K562 (cell line): ENCODE data around the gene DDAH2. TPM values are rescaled to one million over a fixed set of nuclear protein-coding genes. Genes with fewer than 3 reads are reported as not detected.

Source experiments
- ARID3B ChIP-seq: fragments of 250-450 bp; sonication (Bioruptor Pico); IDR thresholded peaks from 2 replicates; pipeline ENCODE4 v1.4.0; 2020; ENCODE audit warnings: borderline replicate concordance
- CBX8 ChIP-seq: fragments of 200-600 bp; sonication (generic); IDR thresholded peaks from 2 replicates; pipeline ENCODE4 v1.6.1; 2012; ENCODE audit warnings: borderline replicate concordance, mixed run types, low read depth, mild to moderate bottlenecking, moderate library complexity, mixed read lengths, low read length, control low read depth, inconsistent platforms; ENCODE audit not compliant: poor library complexity, severe bottlenecking; ENCODE audit errors: extremely low read depth
- CTCF ChIP-seq, 3 experiments: IDR thresholded peaks in 2 of 3; conservative IDR thresholded peaks in 1 of 3; 2 replicates each; pipeline ENCODE4 v1.5.1; 2011 to 2012; ENCODE audit warnings: low read length in 3 of 3, mild to moderate bottlenecking in 3 of 3, control low read depth in 2 of 3, improper control_type of control experiment in 1 of 3, inconsistent platforms in 1 of 3, low read depth in 1 of 3, mixed read lengths in 1 of 3, moderate library complexity in 1 of 3; ENCODE audit not compliant: insufficient read depth in 2 of 3
- E2F1 ChIP-seq: sonication (generic); formaldehyde crosslinking; IDR thresholded peaks from 2 replicates; pipeline ENCODE4 v1.8.1; 2023; ENCODE audit warnings: mild to moderate bottlenecking, missing genetic modification reagents, moderate library complexity
- FOXK1 ChIP-seq: sonication (generic); formaldehyde crosslinking; IDR thresholded peaks from 2 replicates; pipeline ENCODE4 v1.8.0; 2022; ENCODE audit warnings: missing genetic modification reagents, mild to moderate bottlenecking, borderline replicate concordance
- IFI16 ChIP-seq: fragments of 250-450 bp; sonication (Bioruptor Pico); IDR thresholded peaks from 2 replicates; pipeline ENCODE4 v2.1.2; 2022; ENCODE audit warnings: mild to moderate bottlenecking, inconsistent platforms
- MCM2 ChIP-seq: fragments of 450-650 bp; IDR thresholded peaks from 2 replicates; pipeline ENCODE4 v1.6.1; 2017; ENCODE audit warnings: low read depth, mild to moderate bottlenecking
- MECOM ChIP-seq: fragments of 250-450 bp; sonication (Bioruptor Pico); IDR thresholded peaks from 2 replicates; pipeline ENCODE4 v1.8.0; 2022; ENCODE audit warnings: inconsistent platforms
- MYC ChIP-seq, 2 experiments: fragments of 250-450 bp in 1 of 2; sonication (Bioruptor Pico) in 1 of 2; IDR thresholded peaks; 2 replicates each; pipeline versions ENCODE4 v1.5.1 to v1.6.1; 2012 to 2021; ENCODE audit warnings: low read depth in 2 of 2, borderline replicate concordance in 1 of 2, improper control_type of control experiment in 1 of 2, low read length in 1 of 2, mild to moderate bottlenecking in 1 of 2, moderate library complexity in 1 of 2
- RBFOX2 ChIP-seq: fragments of 200-400 bp; formaldehyde crosslinking; IDR thresholded peaks from 2 replicates; pipeline ENCODE4 v1.6.1; 2017; ENCODE audit warnings: low read depth, mild to moderate bottlenecking, low read length, moderate library complexity
- SAFB2 ChIP-seq: fragments of 200-400 bp; formaldehyde crosslinking; IDR thresholded peaks from 2 replicates; pipeline ENCODE4 v1.6.1; 2018; ENCODE audit warnings: borderline replicate concordance, low read length, low read depth, moderate library complexity; ENCODE audit not compliant: severe bottlenecking
- SFPQ ChIP-seq: fragments of 200-400 bp; formaldehyde crosslinking; IDR thresholded peaks from 2 replicates; pipeline ENCODE4 v1.6.1; 2017; ENCODE audit warnings: mild to moderate bottlenecking, low read depth, low read length, moderate library complexity
- SMARCA4 ChIP-seq: fragments of 450-650 bp; IDR thresholded peaks from 2 replicates; pipeline ENCODE4 v1.6.1; 2016
- SRSF9 ChIP-seq: fragments of 200-400 bp; formaldehyde crosslinking; IDR thresholded peaks from 2 replicates; pipeline ENCODE4 v1.6.1; 2017; ENCODE audit warnings: low read depth, low read length, borderline replicate concordance
- TEAD1 ChIP-seq, 2 experiments: fragments of 450-650 bp in 1 of 2; sonication (generic) in 1 of 2; formaldehyde crosslinking; IDR thresholded peaks; 2 replicates each; pipeline versions ENCODE4 v1.4.0 to v1.8.0; 2020 to 2022; ENCODE audit warnings: mild to moderate bottlenecking in 2 of 2, missing genetic modification reagents in 1 of 2
- TRIM24 ChIP-seq, 2 experiments: fragments of 450-650 bp; IDR thresholded peaks; 2 replicates each; pipeline ENCODE4 v1.6.1; 2016
- ZBTB1 ChIP-seq: sonication (generic); formaldehyde crosslinking; IDR thresholded peaks from 2 replicates; pipeline ENCODE4 v1.8.1; 2023; ENCODE audit warnings: missing genetic modification reagents, low read depth, mild to moderate bottlenecking, borderline replicate concordance
- ZC3H11A ChIP-seq: IDR thresholded peaks from 2 replicates; pipeline ENCODE4 v1.6.1; 2012; ENCODE audit warnings: low read depth, low read length, improper control_type of control experiment
- ZNF146 ChIP-seq: IDR thresholded peaks from one replicate; pipeline ENCODE4 v1.6.1; 2018; ENCODE audit warnings: missing compliant biosample characterization; ENCODE audit not compliant: unreplicated experiment
- polyA plus RNA-seq, 8 experiments: library from polyadenylated mRNA; depleted of rRNA in 4 of 8; stranded (reverse) in 5 of 8; unstranded in 3 of 8; fragments of >200 nt; fragmentation: Nextera tagmentation in 2 of 8; fragmentation: Illumina TruSeq in 1 of 8; extraction: Ambion mirVana in 2 of 8; extraction: Trizol in 1 of 8; gene quantifications; 2 replicates each; pipeline versions ENCODE4 v1.2.1 to v1.2.3, GENCODE V29; 2011 to 2014; ENCODE audit warnings: inconsistent platforms in 1 of 8, missing spikeins in 1 of 8
- total RNA-seq, 7 experiments: library from RNA; depleted of rRNA in 6 of 7; stranded (reverse); fragments of >200 nt in 6 of 7; fragmentation: Illumina TruSeq in 2 of 7; extraction: Trizol in 2 of 7; gene quantifications; 2 replicates each; pipeline versions ENCODE4 v1.2.1 to v1.2.3, GENCODE V29; 2011 to 2021; ENCODE audit warnings: low replicate concordance in 1 of 7

The DDAH2 gene
- total and polyA plus RNA-seq, 9 of the 15 experiments (the other 6 are each of a cell fraction or from before 2014, with no cell fraction given), result 1.8 to 45.4 (median 21.4) TPM

- TF ChIP-seq ARID3B (CRISPR knock-in tag) (0 out of 2 replicates have a peak, but pooled peaks have one; percentile 11), ZBTB1 (CRISPR knock-in tag) (no peak), CTCF (IDR thresholded peaks at IDR 0.05 in 2 of 3, conservative IDR thresholded peaks at IDR 0.05 in 1 of 3; ENCODE audit: insufficient read depth in 2 of 3, low read depth in 1 of 3, low read length in 3 of 3) (peak; percentile 63 to 96 (median 68)), SRSF9 (no peak), TRIM24 (IDR thresholded peaks at IDR 0.05) (no peak), ZNF146 (CRISPR knock-in tag) (no peak), IFI16 (CRISPR knock-in tag) (no peak), SFPQ (no peak), ZC3H11A (peak; percentile 66; the same call in 1 of the 2 replicates), CBX8 (no peak), E2F1 (CRISPR knock-in tag) (no peak), TEAD1 (CRISPR knock-in tag; IDR thresholded peaks at IDR 0.05) (peak in 1 of 2 experiments; percentile 50; a peak in 1 of 4 replicates), SMARCA4 (no peak), MCM2 (no peak), RBFOX2 (peak; percentile 41; the same call in 1 of the 2 replicates), SAFB2 (no peak), FOXK1 (no peak), MECOM (CRISPR knock-in tag) (0 out of 2 replicates have a peak, but pooled peaks have one; percentile 47), MYC (IDR thresholded peaks at IDR 0.05; ENCODE audit: low read depth, low read length) (no peak), MYC (CRISPR knock-in tag; IDR thresholded peaks at IDR 0.05; ENCODE audit: borderline replicate concordance, low read depth) (0 out of 2 replicates have a peak, but pooled peaks have one; percentile 15)
These were observed 39.6 kb downstream of the DDAH2 start (continued) for GRCh38 chr6:31689249-31690110.
